Measurements from ENCODE around the gene COP1. TPM values are rescaled to one million over a fixed set of nuclear protein-coding genes. Genes with fewer than 3 reads are reported as not detected.

Gene COP1
- total RNA-seq, 1 experiment from 2014 or later = 33.1 TPM

DNA sequence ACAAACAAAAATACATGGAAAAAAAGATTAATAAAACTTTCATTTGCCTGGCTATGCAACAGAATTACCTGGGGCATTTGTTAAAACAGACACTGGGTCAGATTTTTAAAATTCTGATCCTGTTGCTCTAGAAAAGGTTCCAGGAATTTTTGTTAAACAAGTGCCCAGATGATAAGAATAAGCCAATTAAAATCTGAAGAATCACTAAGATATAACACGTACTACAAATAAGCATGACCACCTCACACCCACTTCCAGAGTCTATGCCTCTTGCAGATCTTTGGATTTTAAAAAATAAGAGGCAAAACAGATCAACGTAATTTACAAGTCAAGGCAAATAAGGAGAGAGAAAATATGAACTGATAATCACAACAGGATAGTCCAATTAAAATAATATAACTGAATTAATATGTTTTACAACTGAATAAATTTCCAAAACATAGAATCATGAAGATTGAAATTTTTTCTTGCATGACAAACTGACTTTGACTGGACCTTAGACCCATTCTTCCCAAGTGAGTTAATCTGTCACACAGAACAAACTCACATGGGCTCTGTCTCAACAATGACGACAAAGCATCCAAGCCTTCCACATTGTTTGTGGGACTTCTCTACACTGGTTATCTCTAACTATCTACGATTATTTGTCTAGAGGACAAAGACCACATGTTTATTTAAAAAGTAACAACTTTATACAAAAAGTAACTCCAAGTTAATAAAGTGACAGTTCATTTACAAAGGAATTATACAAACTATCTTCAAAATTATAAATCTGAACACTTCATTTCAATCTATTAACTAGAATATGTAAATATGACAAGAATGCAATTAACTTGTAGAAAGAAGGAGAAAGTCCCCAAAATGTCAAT lies 56.9 kb downstream of the COP1 start (continued):
- TF ChIP-seq, protein P1, sequence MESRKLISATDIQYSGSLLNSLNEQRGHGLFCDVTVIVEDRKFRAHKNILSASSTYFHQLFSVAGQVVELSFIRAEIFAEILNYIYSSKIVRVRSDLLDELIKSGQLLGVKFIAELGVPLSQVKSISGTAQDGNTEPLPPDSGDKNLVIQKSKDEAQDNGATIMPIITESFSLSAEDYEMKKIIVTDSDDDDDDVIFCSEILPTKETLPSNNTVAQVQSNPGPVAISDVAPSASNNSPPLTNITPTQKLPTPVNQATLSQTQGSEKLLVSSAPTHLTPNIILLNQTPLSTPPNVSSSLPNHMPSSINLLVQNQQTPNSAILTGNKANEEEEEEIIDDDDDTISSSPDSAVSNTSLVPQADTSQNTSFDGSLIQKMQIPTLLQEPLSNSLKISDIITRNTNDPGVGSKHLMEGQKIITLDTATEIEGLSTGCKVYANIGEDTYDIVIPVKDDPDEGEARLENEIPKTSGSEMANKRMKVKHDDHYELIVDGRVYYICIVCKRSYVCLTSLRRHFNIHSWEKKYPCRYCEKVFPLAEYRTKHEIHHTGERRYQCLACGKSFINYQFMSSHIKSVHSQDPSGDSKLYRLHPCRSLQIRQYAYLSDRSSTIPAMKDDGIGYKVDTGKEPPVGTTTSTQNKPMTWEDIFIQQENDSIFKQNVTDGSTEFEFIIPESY (IDR thresholded peaks at IDR 0.05; ENCODE audit: extremely low read depth, insufficient replicate concordance, low read length) = no peak
- TF ChIP-seq POLR2AphosphoS5 (IDR thresholded peaks at IDR 0.05; ENCODE audit: low read depth, low read length) (no peak), CEBPB (IDR thresholded peaks at IDR 0.05; ENCODE audit: low read depth) (no peak)

DNA sequence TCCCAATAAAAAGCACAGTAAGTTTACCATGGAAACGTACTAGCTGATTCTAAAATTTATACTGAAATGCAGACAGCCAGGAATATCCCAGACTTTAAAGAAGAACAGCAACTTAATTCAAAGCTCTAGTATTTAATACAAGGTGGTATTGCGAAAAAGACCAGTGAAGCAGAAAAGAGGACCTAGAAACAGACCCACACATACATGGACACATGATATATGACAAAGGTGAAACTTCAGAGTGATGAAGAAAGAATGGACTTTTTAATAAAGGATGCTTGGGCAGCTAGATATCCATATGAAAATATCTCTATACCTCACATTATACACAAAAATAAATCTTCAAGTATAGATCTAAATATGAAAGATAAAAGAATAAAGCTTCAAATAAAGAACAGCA lies 62.6 kb downstream of the COP1 start:
- Histone ChIP-seq H3K9me3 (ENCODE audit: control insufficient read depth in 1 of 2, insufficient read depth in 1 of 2, low read depth in 1 of 2, low read length in 2 of 2) (no peaks in the 10 kb centered on the region), H3K79me2 (ENCODE audit: insufficient read depth, low read length) (peaks cover 54% of the 10 kb centered on the region), H3K27me3 (ENCODE audit: insufficient read depth, low read length) (no peaks in the 10 kb centered on the region), H3K4me1 (ENCODE audit: control insufficient read depth in 1 of 2, insufficient read depth in 2 of 2, low read length in 2 of 2) (no peaks in the 10 kb centered on the region), H2AFZ (ENCODE audit: low read depth, low read length, poor library complexity, severe bottlenecking) (no peak overlapping the region), H3K27ac (ENCODE audit: low read depth, low read length) (no peak overlapping the region), H3K4me2 (ENCODE audit: low read length) (no peak overlapping the region), H3K36me3 (ENCODE audit: control insufficient read depth in 1 of 2, insufficient read depth in 2 of 2, low read length in 2 of 2) (no peaks in the 10 kb centered on the region; a peak in 1 of 4 replicates), H3K4me3 (replicated peaks in 1 of 2; ENCODE audit: low read depth in 1 of 2, low read length in 2 of 2) (no peak overlapping the region), H3K9me2 (ENCODE audit: insufficient read depth) (no peaks in the 10 kb centered on the region), H4K20me1 (ENCODE audit: insufficient read depth) (peaks cover 11% of the 10 kb centered on the region; the same call in 1 of the 2 replicates), H3K9ac (ENCODE audit: low read length) (no peak overlapping the region)
- intact Hi-C loops (cut with micrococcal nuclease) = no loop called here
- ChIA-PET RAD21 (ENCODE audit: low non-redundant PET in 1 of 2, low total read pairs in 2 of 2, uncharacterized antibody in 2 of 2, unreplicated experiment in 2 of 2) (no interaction called here), POLR2A (no interaction called here), CTCF (no interaction called here)
- ATAC-seq = no peak
- no peak for DNase-seq (ENCODE audit: low read depth, low spot score)
- BruUV-seq (replicated peaks) = no TSS peak
- TF ChIP-seq EZH2phosphoT487 (IDR thresholded peaks at IDR 0.05; ENCODE audit: borderline replicate concordance) (no peak), JUND (IDR thresholded peaks at IDR 0.05) (no peak), POLR2A (IDR thresholded peaks at IDR 0.05; ENCODE audit: borderline replicate concordance, extremely low read depth, insufficient read depth, insufficient read length) (no peak), SIN3A (IDR thresholded peaks at IDR 0.05; ENCODE audit: low read depth) (no peak), POLR2AphosphoS5 (IDR thresholded peaks at IDR 0.05; ENCODE audit: low read depth, low read length) (no peak), EZH2 (IDR thresholded peaks at IDR 0.05) (no peak), ZFX (IDR thresholded peaks at IDR 0.05) (no peak), ZNF274 (IDR thresholded peaks at IDR 0.05; ENCODE audit: low read depth, low read length) (no peak), SRF (IDR thresholded peaks at IDR 0.05; ENCODE audit: low read depth) (no peak), ELF1 (IDR thresholded peaks at IDR 0.05; ENCODE audit: borderline replicate concordance, low read depth) (no peak)
- TF ChIP-seq, protein P2, sequence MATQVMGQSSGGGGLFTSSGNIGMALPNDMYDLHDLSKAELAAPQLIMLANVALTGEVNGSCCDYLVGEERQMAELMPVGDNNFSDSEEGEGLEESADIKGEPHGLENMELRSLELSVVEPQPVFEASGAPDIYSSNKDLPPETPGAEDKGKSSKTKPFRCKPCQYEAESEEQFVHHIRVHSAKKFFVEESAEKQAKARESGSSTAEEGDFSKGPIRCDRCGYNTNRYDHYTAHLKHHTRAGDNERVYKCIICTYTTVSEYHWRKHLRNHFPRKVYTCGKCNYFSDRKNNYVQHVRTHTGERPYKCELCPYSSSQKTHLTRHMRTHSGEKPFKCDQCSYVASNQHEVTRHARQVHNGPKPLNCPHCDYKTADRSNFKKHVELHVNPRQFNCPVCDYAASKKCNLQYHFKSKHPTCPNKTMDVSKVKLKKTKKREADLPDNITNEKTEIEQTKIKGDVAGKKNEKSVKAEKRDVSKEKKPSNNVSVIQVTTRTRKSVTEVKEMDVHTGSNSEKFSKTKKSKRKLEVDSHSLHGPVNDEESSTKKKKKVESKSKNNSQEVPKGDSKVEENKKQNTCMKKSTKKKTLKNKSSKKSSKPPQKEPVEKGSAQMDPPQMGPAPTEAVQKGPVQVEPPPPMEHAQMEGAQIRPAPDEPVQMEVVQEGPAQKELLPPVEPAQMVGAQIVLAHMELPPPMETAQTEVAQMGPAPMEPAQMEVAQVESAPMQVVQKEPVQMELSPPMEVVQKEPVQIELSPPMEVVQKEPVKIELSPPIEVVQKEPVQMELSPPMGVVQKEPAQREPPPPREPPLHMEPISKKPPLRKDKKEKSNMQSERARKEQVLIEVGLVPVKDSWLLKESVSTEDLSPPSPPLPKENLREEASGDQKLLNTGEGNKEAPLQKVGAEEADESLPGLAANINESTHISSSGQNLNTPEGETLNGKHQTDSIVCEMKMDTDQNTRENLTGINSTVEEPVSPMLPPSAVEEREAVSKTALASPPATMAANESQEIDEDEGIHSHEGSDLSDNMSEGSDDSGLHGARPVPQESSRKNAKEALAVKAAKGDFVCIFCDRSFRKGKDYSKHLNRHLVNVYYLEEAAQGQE (IDR thresholded peaks at IDR 0.05; ENCODE audit: low read depth) = no peak
- TF ChIP-seq, protein P3, sequence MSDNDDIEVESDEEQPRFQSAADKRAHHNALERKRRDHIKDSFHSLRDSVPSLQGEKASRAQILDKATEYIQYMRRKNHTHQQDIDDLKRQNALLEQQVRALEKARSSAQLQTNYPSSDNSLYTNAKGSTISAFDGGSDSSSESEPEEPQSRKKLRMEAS (IDR thresholded peaks at IDR 0.05) = no peak
- TF ChIP-seq, protein P4, sequence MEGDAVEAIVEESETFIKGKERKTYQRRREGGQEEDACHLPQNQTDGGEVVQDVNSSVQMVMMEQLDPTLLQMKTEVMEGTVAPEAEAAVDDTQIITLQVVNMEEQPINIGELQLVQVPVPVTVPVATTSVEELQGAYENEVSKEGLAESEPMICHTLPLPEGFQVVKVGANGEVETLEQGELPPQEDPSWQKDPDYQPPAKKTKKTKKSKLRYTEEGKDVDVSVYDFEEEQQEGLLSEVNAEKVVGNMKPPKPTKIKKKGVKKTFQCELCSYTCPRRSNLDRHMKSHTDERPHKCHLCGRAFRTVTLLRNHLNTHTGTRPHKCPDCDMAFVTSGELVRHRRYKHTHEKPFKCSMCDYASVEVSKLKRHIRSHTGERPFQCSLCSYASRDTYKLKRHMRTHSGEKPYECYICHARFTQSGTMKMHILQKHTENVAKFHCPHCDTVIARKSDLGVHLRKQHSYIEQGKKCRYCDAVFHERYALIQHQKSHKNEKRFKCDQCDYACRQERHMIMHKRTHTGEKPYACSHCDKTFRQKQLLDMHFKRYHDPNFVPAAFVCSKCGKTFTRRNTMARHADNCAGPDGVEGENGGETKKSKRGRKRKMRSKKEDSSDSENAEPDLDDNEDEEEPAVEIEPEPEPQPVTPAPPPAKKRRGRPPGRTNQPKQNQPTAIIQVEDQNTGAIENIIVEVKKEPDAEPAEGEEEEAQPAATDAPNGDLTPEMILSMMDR (IDR thresholded peaks at IDR 0.05 in 2 of 3, conservative IDR thresholded peaks at IDR 0.05 in 1 of 3; ENCODE audit: borderline replicate concordance in 1 of 3, insufficient read depth in 1 of 3, low read depth in 2 of 3, low read length in 2 of 3) = no peak

Data from HCT116 (cell line).